ENCODE measurements around the gene TBC1D4.
"Not testable (repeated sequence)": the region's sequence is repeated elsewhere in the genome, so short reads cannot be mapped to it uniquely, and the experiment has no call there.

The TBC1D4 gene

DNA sequence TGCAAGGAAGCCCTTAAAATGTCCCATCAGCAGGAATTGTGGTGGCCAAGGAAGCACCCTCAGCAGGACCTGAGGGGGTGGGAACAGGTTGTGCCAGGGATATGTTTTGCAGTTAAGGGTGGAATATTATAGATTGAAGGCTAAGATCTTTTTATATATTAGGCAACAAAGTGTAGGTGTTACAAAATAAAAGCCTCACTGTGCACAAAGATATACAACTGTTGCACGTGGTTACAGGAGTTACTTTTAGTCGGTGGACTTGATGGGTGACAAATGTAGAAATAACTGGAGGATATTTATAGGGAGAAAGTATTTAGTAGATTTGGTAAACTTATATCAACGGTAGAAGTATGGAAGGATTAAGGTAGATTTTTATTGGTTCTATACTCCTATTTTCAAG lies 35.1 kb downstream of the TBC1D4 start:
- Histone ChIP-seq H3K27ac (ENCODE audit: low read depth, low read length) (no peak overlapping the region), H3K4me1 (ENCODE audit: insufficient read depth, low read length) (0 out of 2 replicates have a peak, but pooled peaks cover 8% of the 10 kb centered on the region), H3K4me3 (ENCODE audit: low read length) (no peak overlapping the region), H3K27me3 (ENCODE audit: insufficient read depth, low read length) (no peaks in the 10 kb centered on the region), H3K36me3 (ENCODE audit: insufficient read depth, low read length) (no peaks in the 10 kb centered on the region), H3K9me3 (ENCODE audit: insufficient read depth, low read depth, low read length) (0 out of 2 replicates have a peak, but pooled peaks cover 4% of the 10 kb centered on the region), H3K9ac (ENCODE audit: low read depth, low read length) (no peak overlapping the region)
- 94% methylated on average over 3 of the region's 3 CpGs for WGBS

DNA sequence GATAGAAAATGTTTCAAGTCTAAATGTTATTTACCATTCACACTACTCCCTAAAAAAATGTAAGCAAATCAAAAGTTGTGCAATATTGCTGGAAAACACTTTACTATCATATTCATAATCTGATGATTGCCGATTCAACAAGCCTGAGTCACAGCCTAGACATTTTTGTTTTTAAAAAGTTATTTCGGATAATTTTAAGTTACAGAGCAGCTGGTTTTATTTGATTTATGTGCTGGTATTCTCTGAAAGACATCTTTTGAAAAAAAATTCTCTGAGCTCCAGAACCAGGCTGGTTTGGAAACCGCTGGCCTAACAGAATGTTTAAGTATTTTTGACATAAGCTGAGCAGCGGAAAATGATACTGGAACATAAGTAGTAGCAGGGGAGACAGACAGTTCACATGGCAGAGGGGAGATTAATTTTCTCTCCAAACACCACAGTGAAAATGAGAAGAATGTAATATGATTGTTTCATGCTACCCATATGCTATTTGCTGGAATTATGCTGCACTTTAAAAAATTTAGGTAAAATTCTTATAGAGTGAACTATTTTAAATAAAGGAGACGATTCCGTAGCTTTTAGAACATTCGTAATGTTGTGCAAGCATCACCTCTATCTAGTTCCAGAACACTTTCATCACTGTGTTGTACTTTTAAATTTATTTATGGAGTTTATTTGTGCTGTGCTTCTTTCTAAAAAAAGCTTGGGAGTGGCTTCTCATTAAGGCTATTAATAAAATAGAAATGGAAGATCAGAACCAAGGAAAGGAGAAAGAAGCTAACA lies 36.1 kb downstream of the TBC1D4 start:
- Histone ChIP-seq H3K9ac (ENCODE audit: low read depth, low read length) (no peak overlapping the region), H3K27me3 (ENCODE audit: insufficient read depth, low read length) (no peaks in the 10 kb centered on the region), H3K27ac (ENCODE audit: low read depth, low read length) (no peak overlapping the region), H3K4me3 (ENCODE audit: low read length) (no peak overlapping the region), H3K9me3 (ENCODE audit: insufficient read depth, low read depth, low read length) (0 out of 2 replicates have a peak, but pooled peaks cover 4% of the 10 kb centered on the region), H3K36me3 (ENCODE audit: insufficient read depth, low read length) (no peaks in the 10 kb centered on the region), H3K4me1 (ENCODE audit: insufficient read depth, low read length) (0 out of 2 replicates have a peak, but pooled peaks cover 5% of the 10 kb centered on the region)
- WGBS = 96% methylated on average over 4 of the region's 7 CpGs

DNA sequence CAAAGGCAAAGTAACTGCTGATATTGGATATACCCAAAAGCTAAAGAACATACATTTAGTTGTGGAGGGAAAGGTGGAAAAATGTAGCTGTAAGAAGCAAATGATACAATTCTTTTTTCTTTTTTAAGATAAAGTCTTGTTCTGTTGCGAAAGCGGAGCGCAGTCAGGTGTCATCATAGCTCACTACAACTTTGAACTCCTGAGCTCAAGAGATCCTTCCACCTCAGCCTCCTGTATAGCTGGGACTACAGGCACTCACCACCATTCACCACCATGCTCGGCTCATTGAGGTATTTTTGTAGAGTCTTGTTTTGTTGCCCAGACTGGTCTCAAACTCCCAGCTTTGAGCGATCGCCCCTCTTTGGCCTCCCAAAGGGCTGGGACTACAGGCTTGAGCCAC lies 38.0 kb downstream of the TBC1D4 start:
- WGBS = 94% methylated on average over 6 of the region's 6 CpGs
- no peak overlapping the region for H3K9ac ChIP-seq (ENCODE audit: low read depth, low read length)
- no peaks in the 10 kb centered on the region for H3K4me1 ChIP-seq (ENCODE audit: insufficient read depth, low read length)
- no peak overlapping the region for H3K4me3 ChIP-seq (ENCODE audit: low read length)
- 0 out of 2 replicates have a peak, but pooled peaks cover 4% of the 10 kb centered on the region for H3K9me3 ChIP-seq (ENCODE audit: insufficient read depth, low read depth, low read length)
- H3K27ac ChIP-seq (ENCODE audit: low read depth, low read length) = no peak overlapping the region
- no peaks in the 10 kb centered on the region for H3K36me3 ChIP-seq (ENCODE audit: insufficient read depth, low read length)
- no peaks in the 10 kb centered on the region for H3K27me3 ChIP-seq (ENCODE audit: insufficient read depth, low read length)

GRCh38 chr13:75443356-75443958 lies 38.5 kb downstream of the TBC1D4 start:
- H3K27me3 ChIP-seq (ENCODE audit: insufficient read depth, low read length) = no peaks in the 10 kb centered on the region
- WGBS = 85% methylated on average over 7 of the region's 8 CpGs

GRCh38 chr13:75442736-75443234 lies 39.2 kb downstream of the TBC1D4 start:
- no peaks in the 10 kb centered on the region for H3K9me3 ChIP-seq (ENCODE audit: insufficient read depth, low read depth, low read length)
- no peaks in the 10 kb centered on the region for H3K36me3 ChIP-seq (ENCODE audit: insufficient read depth, low read length)
- no peak overlapping the region for H3K27ac ChIP-seq (ENCODE audit: low read depth, low read length)
- H3K27me3 ChIP-seq (ENCODE audit: insufficient read depth, low read length) = no peaks in the 10 kb centered on the region
- H3K4me3 ChIP-seq (ENCODE audit: low read length) = no peak overlapping the region
- H3K9ac ChIP-seq (ENCODE audit: low read depth, low read length) = no peak overlapping the region
- peaks cover 6% of the 10 kb centered on the region; the same call in 1 of the 2 replicates for H3K4me1 ChIP-seq (ENCODE audit: insufficient read depth, low read length)
- WGBS = 95% methylated on average over 5 of the region's 6 CpGs

More at GRCh38 chr13:75443356-75443958, 38.5 kb downstream of the TBC1D4 start:
- H3K9ac ChIP-seq (ENCODE audit: low read depth, low read length) = no peak overlapping the region
- H3K4me3 ChIP-seq (ENCODE audit: low read length) = no peak overlapping the region
- H3K4me1 ChIP-seq (ENCODE audit: insufficient read depth, low read length) = no peaks in the 10 kb centered on the region
- 0 out of 2 replicates have a peak, but pooled peaks cover 4% of the 10 kb centered on the region for H3K9me3 ChIP-seq (ENCODE audit: insufficient read depth, low read depth, low read length)
- no peaks in the 10 kb centered on the region for H3K36me3 ChIP-seq (ENCODE audit: insufficient read depth, low read length)
- H3K27ac ChIP-seq (ENCODE audit: low read depth, low read length) = no peak overlapping the region

GRCh38 chr13:75440100-75440499 lies 41.9 kb downstream of the TBC1D4 start:
- H3K27me3 ChIP-seq (ENCODE audit: insufficient read depth, low read length) = no peaks in the 10 kb centered on the region
- no peaks in the 10 kb centered on the region for H3K36me3 ChIP-seq (ENCODE audit: insufficient read depth, low read length)
- no peak overlapping the region for H3K27ac ChIP-seq (ENCODE audit: low read depth, low read length)
- no peak overlapping the region for H3K9ac ChIP-seq (ENCODE audit: low read depth, low read length)
- no peak overlapping the region for H3K4me3 ChIP-seq (ENCODE audit: low read length)
- peaks cover 8% of the 10 kb centered on the region; the same call in 1 of the 2 replicates for H3K4me1 ChIP-seq (ENCODE audit: insufficient read depth, low read length)
- 97% methylated on average over 1 of the region's 2 CpGs for WGBS
- no peaks in the 10 kb centered on the region for H3K9me3 ChIP-seq (ENCODE audit: insufficient read depth, low read depth, low read length)

DNA sequence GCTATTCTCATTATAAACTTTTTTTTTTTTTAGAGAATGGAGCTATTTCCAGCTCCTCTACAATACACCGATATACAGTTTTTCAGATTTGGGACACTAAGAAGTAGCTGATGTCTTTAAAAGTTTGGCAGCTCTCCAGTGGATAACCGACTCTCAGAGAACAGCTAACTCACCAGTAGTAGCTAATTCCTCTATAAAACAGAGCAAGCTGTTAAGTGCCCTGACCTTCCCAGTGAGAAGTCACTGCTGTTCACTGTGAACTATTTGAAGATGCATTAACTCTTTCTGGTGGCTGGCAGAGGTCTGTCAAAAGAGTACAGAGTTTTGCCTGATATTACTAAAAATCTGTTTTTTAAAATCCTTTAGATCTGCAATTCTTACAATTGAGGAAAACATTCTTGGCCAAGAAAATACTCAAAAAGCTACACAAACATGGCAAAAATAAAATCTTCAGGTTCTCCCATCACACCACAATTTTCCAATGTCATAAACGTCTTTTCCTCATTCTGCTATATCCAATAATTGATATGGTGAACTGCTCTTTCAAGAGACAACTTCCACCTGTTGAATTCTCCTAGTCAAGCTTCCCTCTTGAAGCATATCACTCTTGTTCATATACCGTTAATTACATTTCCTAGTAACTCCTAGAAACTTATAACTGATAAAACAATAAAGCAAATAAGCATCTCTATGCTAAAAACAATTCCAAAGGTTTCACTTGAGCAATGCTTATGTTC lies 44.2 kb downstream of the TBC1D4 start:
- Histone ChIP-seq H3K36me3 (ENCODE audit: insufficient read depth, low read length) (no peaks in the 10 kb centered on the region), H3K4me3 (ENCODE audit: low read length) (no peak overlapping the region), H3K27ac (ENCODE audit: low read depth, low read length) (no peak overlapping the region), H3K4me1 (ENCODE audit: insufficient read depth, low read length) (peaks cover 8% of the 10 kb centered on the region; the same call in 1 of the 2 replicates), H3K9ac (ENCODE audit: low read depth, low read length) (no peak overlapping the region), H3K27me3 (ENCODE audit: insufficient read depth, low read length) (no peaks in the 10 kb centered on the region), H3K9me3 (ENCODE audit: insufficient read depth, low read depth, low read length) (no peaks in the 10 kb centered on the region)
- 80% methylated on average over 4 of the region's 4 CpGs for WGBS

DNA sequence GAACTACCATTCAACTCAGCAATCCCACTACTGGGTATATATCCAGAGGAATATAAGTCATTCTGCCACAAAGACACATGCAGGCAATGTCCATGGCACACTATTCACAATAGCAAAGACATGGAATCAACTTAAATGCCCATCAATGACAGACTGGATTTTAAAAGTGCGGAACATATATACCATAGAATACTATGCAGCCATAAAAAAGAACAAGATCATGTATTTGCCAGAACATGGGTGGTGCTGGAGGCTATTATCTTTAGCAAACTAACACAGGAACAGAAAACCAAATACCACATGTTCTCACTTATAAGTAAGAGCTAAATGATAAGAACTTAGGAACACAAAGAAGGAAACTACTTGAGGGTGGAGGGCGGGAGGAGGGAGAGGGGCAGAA lies 47.8 kb downstream of the TBC1D4 start:
- H3K9me3 ChIP-seq (ENCODE audit: insufficient read depth, low read depth, low read length); H3K27ac ChIP-seq (ENCODE audit: low read depth, low read length); H3K4me1 ChIP-seq (ENCODE audit: insufficient read depth, low read length); H3K4me3 ChIP-seq (ENCODE audit: low read length); H3K9ac ChIP-seq (ENCODE audit: low read depth, low read length); H3K27me3 ChIP-seq (ENCODE audit: insufficient read depth, low read length); H3K36me3 ChIP-seq (ENCODE audit: insufficient read depth, low read length): not testable (repeated sequence)
- 97% methylated on average over 2 of the region's 2 CpGs for WGBS

GRCh38 chr13:75432811-75433244 lies 49.1 kb downstream of the TBC1D4 start:
- H3K4me3 ChIP-seq (ENCODE audit: low read length) = no peak overlapping the region
- no peak overlapping the region for H3K9ac ChIP-seq (ENCODE audit: low read depth, low read length)
- no peaks in the 10 kb centered on the region for H3K36me3 ChIP-seq (ENCODE audit: insufficient read depth, low read length)
- no peaks in the 10 kb centered on the region for H3K27me3 ChIP-seq (ENCODE audit: insufficient read depth, low read length)
- no peak overlapping the region for H3K27ac ChIP-seq (ENCODE audit: low read depth, low read length)
- no peaks in the 10 kb centered on the region for H3K9me3 ChIP-seq (ENCODE audit: insufficient read depth, low read depth, low read length)
- 94% methylated on average over 5 of the region's 5 CpGs for WGBS
- H3K4me1 ChIP-seq (ENCODE audit: insufficient read depth, low read length) = peaks cover 2% of the 10 kb centered on the region; the same call in 1 of the 2 replicates

- Histone ChIP-seq H3K9me3 (ENCODE audit: insufficient read depth, low read depth, low read length) (no peaks in the 10 kb centered on the region), H3K4me1 (ENCODE audit: insufficient read depth, low read length) (no peaks in the 10 kb centered on the region), H3K9ac (ENCODE audit: low read depth, low read length) (no peak overlapping the region), H3K27ac (ENCODE audit: low read depth, low read length) (no peak overlapping the region), H3K4me3 (ENCODE audit: low read length) (no peak overlapping the region), H3K36me3 (ENCODE audit: insufficient read depth, low read length) (no peaks in the 10 kb centered on the region), H3K27me3 (ENCODE audit: insufficient read depth, low read length) (no peaks in the 10 kb centered on the region)
- WGBS = 84% methylated on average over 2 of the region's 2 CpGs
These were observed 49.9 kb downstream of the TBC1D4 start for GRCh38 chr13:75432045-75432444.
